SK-N-MC (cell line): ENCODE results near the gene MAGI1.

ENCODE experiments used
- EZH2 ChIP-seq: fragments of 200-600 bp; sonication (generic); IDR thresholded peaks from one replicate; pipeline ENCODE4 v1.6.1; 2017; ENCODE audit warnings: antibody characterized with exemption
- FOXP2 ChIP-seq: optimal IDR thresholded peaks from 2 replicates; pipeline ENCODE3; 2011; ENCODE audit warnings: mild to moderate bottlenecking, moderate library complexity; ENCODE audit not compliant: insufficient read depth; ENCODE audit errors: extremely low read length, control extremely low read depth
- POLR2AphosphoS5 ChIP-seq: IDR thresholded peaks from 2 replicates; pipeline ENCODE4 v1.6.1; 2012; ENCODE audit warnings: mild to moderate bottlenecking, low read depth, low read length, borderline replicate concordance

- TF ChIP-seq EZH2 (no peak), POLR2AphosphoS5 (no peak), FOXP2 (no peak)
These were observed 84.6 kb downstream of the MAGI1 start for GRCh38 chr3:65953881-65954733.
